ENCODE measurements around the gene LIPC. TPM values are rescaled to one million over a fixed set of nuclear protein-coding genes. Genes with fewer than 3 reads are reported as not detected.

The LIPC gene
- total and polyA plus RNA-seq, 2 donors (not counting 3 experiments of a cell fraction or from before 2014, with no cell fraction given) = not detected

DNA sequence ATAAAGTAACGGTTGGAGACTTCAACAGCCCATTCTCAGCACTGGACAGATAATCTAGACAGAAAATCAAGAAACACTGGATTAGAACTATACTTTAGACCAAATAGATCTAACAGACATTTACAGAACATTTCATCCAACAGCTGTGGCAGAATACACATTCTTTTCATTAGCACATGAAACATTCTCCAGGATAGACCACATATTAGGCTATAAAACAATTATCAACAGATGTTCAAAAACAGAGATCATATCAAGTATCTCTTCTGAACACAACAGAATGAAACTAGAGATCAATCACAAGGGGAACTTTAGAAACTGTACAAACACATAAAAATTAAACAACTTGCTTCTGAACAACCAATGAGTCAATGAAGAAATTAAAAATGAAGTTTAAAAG is 184.4 kb downstream of the LIPC start:
- no peaks in the 10 kb centered on the region for H3K4me1 ChIP-seq (ENCODE audit: control insufficient read depth, extremely low read depth, insufficient read depth, low read length)
- intact Hi-C loops (cut with micrococcal nuclease) (no loop called here), dilution Hi-C loops (cut with MboI; ENCODE audit: extremely low pct_ligation_motif_present, low sequenced_read_pairs) (no loop called here)
- no peak overlapping the region for H3K4me3 ChIP-seq (replicated peaks in 1 of 3; ENCODE audit: insufficient read depth in 1 of 3, low read depth in 1 of 3, low read length in 3 of 3)
- no peaks in the 10 kb centered on the region for H4K20me1 ChIP-seq (replicated peaks; ENCODE audit: control insufficient read depth, extremely low read depth, insufficient read depth, low read length)
- no peak overlapping the region for H3K4me2 ChIP-seq (ENCODE audit: insufficient read depth, low read length)
- H3K9ac ChIP-seq (replicated peaks; ENCODE audit: extremely low read depth, insufficient read depth, low read length) = no peak overlapping the region
- TF ChIP-seq, protein P1, sequence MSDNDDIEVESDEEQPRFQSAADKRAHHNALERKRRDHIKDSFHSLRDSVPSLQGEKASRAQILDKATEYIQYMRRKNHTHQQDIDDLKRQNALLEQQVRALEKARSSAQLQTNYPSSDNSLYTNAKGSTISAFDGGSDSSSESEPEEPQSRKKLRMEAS (IDR thresholded peaks at IDR 0.05; ENCODE audit: insufficient read depth, insufficient read length) = no peak
- TF ChIP-seq MYC (IDR thresholded peaks at IDR 0.05; ENCODE audit: low read depth, low read length) (no peak), POLR2A (IDR thresholded peaks at IDR 0.05; ENCODE audit: low read depth, low read length) (no peak), FOS (IDR thresholded peaks at IDR 0.05; ENCODE audit: borderline replicate concordance, insufficient read depth, low read length) (no peak), GATA2 (IDR thresholded peaks at IDR 0.05; ENCODE audit: insufficient read depth, insufficient read length, low read depth, low read length) (no peak), EZH2 (IDR thresholded peaks at IDR 0.05; ENCODE audit: borderline replicate concordance, low read depth, low read length, severe bottlenecking) (no peak), POLR2AphosphoS5 (IDR thresholded peaks at IDR 0.05; ENCODE audit: insufficient read depth, low read depth, low read length) (no peak), JUN (IDR thresholded peaks at IDR 0.05; ENCODE audit: borderline replicate concordance, insufficient read depth, insufficient read length, low read depth) (no peak)
- TF ChIP-seq, protein P2, sequence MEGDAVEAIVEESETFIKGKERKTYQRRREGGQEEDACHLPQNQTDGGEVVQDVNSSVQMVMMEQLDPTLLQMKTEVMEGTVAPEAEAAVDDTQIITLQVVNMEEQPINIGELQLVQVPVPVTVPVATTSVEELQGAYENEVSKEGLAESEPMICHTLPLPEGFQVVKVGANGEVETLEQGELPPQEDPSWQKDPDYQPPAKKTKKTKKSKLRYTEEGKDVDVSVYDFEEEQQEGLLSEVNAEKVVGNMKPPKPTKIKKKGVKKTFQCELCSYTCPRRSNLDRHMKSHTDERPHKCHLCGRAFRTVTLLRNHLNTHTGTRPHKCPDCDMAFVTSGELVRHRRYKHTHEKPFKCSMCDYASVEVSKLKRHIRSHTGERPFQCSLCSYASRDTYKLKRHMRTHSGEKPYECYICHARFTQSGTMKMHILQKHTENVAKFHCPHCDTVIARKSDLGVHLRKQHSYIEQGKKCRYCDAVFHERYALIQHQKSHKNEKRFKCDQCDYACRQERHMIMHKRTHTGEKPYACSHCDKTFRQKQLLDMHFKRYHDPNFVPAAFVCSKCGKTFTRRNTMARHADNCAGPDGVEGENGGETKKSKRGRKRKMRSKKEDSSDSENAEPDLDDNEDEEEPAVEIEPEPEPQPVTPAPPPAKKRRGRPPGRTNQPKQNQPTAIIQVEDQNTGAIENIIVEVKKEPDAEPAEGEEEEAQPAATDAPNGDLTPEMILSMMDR (IDR thresholded peaks at IDR 0.05; ENCODE audit: extremely low read depth in 1 of 2, insufficient read depth in 1 of 2, low read depth in 1 of 2, low read length in 2 of 2) = no peak
- H3K27me3 ChIP-seq (ENCODE audit: control insufficient read depth in 2 of 2, insufficient read depth in 2 of 2, low read length in 2 of 2) = no peaks in the 10 kb centered on the region
- H3K79me2 ChIP-seq (ENCODE audit: control insufficient read depth, insufficient read depth, low read length) = peaks cover 13% of the 10 kb centered on the region
- peaks cover 3% of the 10 kb centered on the region for H3K9me3 ChIP-seq (replicated peaks; ENCODE audit: control insufficient read depth, insufficient read depth, low read length)
- H3K27ac ChIP-seq (ENCODE audit: insufficient read depth, low read depth, low read length) = no peak overlapping the region
- FAIRE-seq (no peak), DNase-seq (ENCODE audit: low read depth, low spot score) (no peak)
- POLR2A ChIA-PET = no interaction called here
- no peak overlapping the region for H2AFZ ChIP-seq (ENCODE audit: low read depth, low read length)
- CTCF ChIA-PET = interaction anchor here (1.4 to 1.6 kb wide), 2 partner anchors 12 to 21 kb away, joined by 3 read pairs; no protein-coding TSS in a partner anchor
- BruUV-seq (replicated peaks) = no TSS peak
- no peaks in the 10 kb centered on the region for H3K36me3 ChIP-seq (ENCODE audit: control insufficient read depth in 2 of 2, extremely low read depth in 1 of 2, insufficient read depth in 2 of 2, low read length in 2 of 2)
- no peaks in the 10 kb centered on the region for H3K9me1 ChIP-seq (replicated peaks; ENCODE audit: control insufficient read depth, extremely low read depth, insufficient read depth, low read length)

Small RNA genes within 50 kb of the gene (small RNA-seq; reads per million reads assigned to genes)
- not detected for gene AC084781.2 (ENCODE audit: insufficient read depth, insufficient read length, low read depth, low replicate concordance)

All from endothelial cell of umbilical vein (primary cell).